ES-I3 (cell line): ENCODE results near the gene GAL3ST1.
"Not testable (repeated sequence)": the region's sequence is repeated elsewhere in the genome, so short reads cannot be mapped to it uniquely, and the experiment has no call there.

ENCODE experiments used
- H3K36me3 ChIP-seq: 2 replicates; pipeline ENCODE4 v1.6.1; 2013; ENCODE audit warnings: mild to moderate bottlenecking, low read length, control low read depth, moderate library complexity; ENCODE audit not compliant: insufficient read depth
- H3K4me1 ChIP-seq: 2 replicates; pipeline ENCODE4 v1.6.1; 2013; ENCODE audit warnings: mild to moderate bottlenecking, control low read depth, low read length; ENCODE audit not compliant: insufficient read depth
- H3K9ac ChIP-seq: 2 replicates; pipeline ENCODE4 v1.6.1; 2013; ENCODE audit warnings: low read depth, mild to moderate bottlenecking, low read length, moderate library complexity
- H3K9me3 ChIP-seq: 2 replicates; pipeline ENCODE4 v1.6.1; 2013; ENCODE audit warnings: mild to moderate bottlenecking, low read length, moderate library complexity; ENCODE audit not compliant: control insufficient read depth, insufficient read depth

GAL3ST1 gene

GRCh38 chr22:30606455-30607299 is 32.2 kb upstream of the GAL3ST1 start, which contains the start of gene TCN2:
TCN2 (plus strand) TSS chr22:30607174; CDS start chr22:30607332, 158 bp downstream.
- Histone ChIP-seq H3K36me3 (peaks cover 3% of the 10 kb centered on the region; the same call in 1 of the 2 replicates), H3K4me1 (peaks cover 23% of the 10 kb centered on the region), H3K9me3 (no peaks in the 10 kb centered on the region), H3K9ac (peak within 1 kb of the TSS; percentile 74)

GRCh38 chr22:30605449-30606110 is 31.1 kb upstream of the GAL3ST1 start:
- no peaks in the 10 kb centered on the region for H3K36me3 ChIP-seq
- no peaks in the 10 kb centered on the region for H3K9me3 ChIP-seq
- H3K4me1 ChIP-seq, result peaks cover 23% of the 10 kb centered on the region
- H3K9ac ChIP-seq, result peak overlapping the region; percentile 43

GRCh38 chr22:30604723-30605122 is 30.3 kb upstream of the GAL3ST1 start:
- Histone ChIP-seq H3K9me3 (no peaks in the 10 kb centered on the region), H3K4me1 (peaks cover 18% of the 10 kb centered on the region), H3K9ac (no peak overlapping the region), H3K36me3 (no peaks in the 10 kb centered on the region)

- H3K36me3 ChIP-seq, result no peaks in the 10 kb centered on the region
- H3K4me1 ChIP-seq, result peaks cover 10% of the 10 kb centered on the region
- H3K9me3 ChIP-seq, result no peaks in the 10 kb centered on the region
- no peak overlapping the region for H3K9ac ChIP-seq
These were observed 29.3 kb upstream of the GAL3ST1 start for GRCh38 chr22:30603801-30604200.

GRCh38 chr22:30602049-30602448 is 27.6 kb upstream of the GAL3ST1 start:
- Histone ChIP-seq H3K9me3 (no peaks in the 10 kb centered on the region), H3K4me1 (peaks cover 6% of the 10 kb centered on the region), H3K36me3 (no peaks in the 10 kb centered on the region), H3K9ac (no peak overlapping the region)

GRCh38 chr22:30601464-30601863 is 27.0 kb upstream of the GAL3ST1 start:
- H3K9ac ChIP-seq, result no peak overlapping the region
- no peaks in the 10 kb centered on the region for H3K36me3 ChIP-seq
- peaks cover 6% of the 10 kb centered on the region for H3K4me1 ChIP-seq
- H3K9me3 ChIP-seq, result no peaks in the 10 kb centered on the region

- H3K36me3 ChIP-seq, result no peaks in the 10 kb centered on the region
- no peaks in the 10 kb centered on the region for H3K9me3 ChIP-seq
- H3K4me1 ChIP-seq, result peaks cover 4% of the 10 kb centered on the region
- H3K9ac ChIP-seq, result no peak overlapping the region
These were observed 26.5 kb upstream of the GAL3ST1 start for GRCh38 chr22:30600921-30601320.

- no peak overlapping the region for H3K9ac ChIP-seq
- no peaks in the 10 kb centered on the region for H3K9me3 ChIP-seq
- no peaks in the 10 kb centered on the region for H3K4me1 ChIP-seq
- no peaks in the 10 kb centered on the region for H3K36me3 ChIP-seq
These were observed 24.5 kb upstream of the GAL3ST1 start for GRCh38 chr22:30598986-30599385.

- H3K4me1 ChIP-seq, result no peaks in the 10 kb centered on the region
- no peaks in the 10 kb centered on the region for H3K9me3 ChIP-seq
- no peaks in the 10 kb centered on the region for H3K36me3 ChIP-seq
- peak overlapping the region; percentile 28; the same call in 1 of the 2 replicates for H3K9ac ChIP-seq
These were observed 22.4 kb upstream of the GAL3ST1 start for GRCh38 chr22:30596886-30597285.

- no peak overlapping the region for H3K9ac ChIP-seq
- no peaks in the 10 kb centered on the region for H3K4me1 ChIP-seq
- H3K9me3 ChIP-seq, result no peaks in the 10 kb centered on the region
- no peaks in the 10 kb centered on the region for H3K36me3 ChIP-seq
These were observed 21.7 kb upstream of the GAL3ST1 start for GRCh38 chr22:30596199-30596598.

GRCh38 chr22:30592360-30592713 is 17.9 kb upstream of the GAL3ST1 start:
- peak overlapping the region; percentile 14; the same call in 1 of the 2 replicates for H3K9ac ChIP-seq
- not testable (repeated sequence) for H3K4me1 ChIP-seq, H3K9me3 ChIP-seq
- peaks cover 11% of the 10 kb centered on the region for H3K36me3 ChIP-seq

GRCh38 chr22:30591588-30592359 is 17.3 kb upstream of the GAL3ST1 start, which contains the start of gene PES1:
PES1 (minus strand) TSS chr22:30591910; CDS start chr22:30591833, 77 bp downstream.
- no peaks in the 10 kb centered on the region; the same call in 1 of the 2 replicates for H3K4me1 ChIP-seq
- H3K9ac ChIP-seq, result peak within 1 kb of the TSS; percentile 76
- peaks cover 17% of the 10 kb centered on the region for H3K36me3 ChIP-seq
- H3K9me3 ChIP-seq, result no peaks in the 10 kb centered on the region

GRCh38 chr22:30591191-30591587 is 16.7 kb upstream of the GAL3ST1 start:
- no peaks in the 10 kb centered on the region for H3K9me3 ChIP-seq
- H3K9ac ChIP-seq, result peak overlapping the region; percentile 76
- H3K36me3 ChIP-seq, result peaks cover 23% of the 10 kb centered on the region
- H3K4me1 ChIP-seq, result no peaks in the 10 kb centered on the region; the same call in 1 of the 2 replicates

- no peaks in the 10 kb centered on the region; the same call in 1 of the 2 replicates for H3K4me1 ChIP-seq
- no peaks in the 10 kb centered on the region for H3K9me3 ChIP-seq
- peaks cover 44% of the 10 kb centered on the region for H3K36me3 ChIP-seq
- H3K9ac ChIP-seq, result no peak overlapping the region
These were observed 11.9 kb upstream of the GAL3ST1 start for GRCh38 chr22:30586414-30586813.
